PC-3 (cell line): ENCODE results near the gene PKP3. TPM values are rescaled to one million over a fixed set of nuclear protein-coding genes. Genes with fewer than 3 reads are reported as not detected.
"Not testable (repeated sequence)": the region's sequence is repeated elsewhere in the genome, so short reads cannot be mapped to it uniquely, and the experiment has no call there.

Experiments used
- ATAC-seq: fragments of 200-7000 bp; cut with Tn5 transposase; 2 replicates; pipeline ENCODE4 v1.9.1; 2020; ENCODE audit warnings: mild to moderate bottlenecking, moderate library complexity
- BruUV-seq: library from RNA; stranded (reverse); fragments of 400-500 nt; replicated peaks from 2 replicates; lab custom pipeline; 2021; lab: Mats Ljungman, UMichigan
- CTCF ChIA-PET: fragments of 300-600 bp; sonication (Branson Sonifier 250); formaldehyde crosslinking; loops from one replicate; lab custom pipeline; 2022; ENCODE audit warnings: antibody characterized with exemption; lab: Charles Lee
- POLR2A ChIA-PET: fragments of 300-600 bp; sonication (Branson Sonifier 250); formaldehyde crosslinking; loops from one replicate; lab custom pipeline; 2022; ENCODE audit warnings: antibody characterized with exemption; ENCODE audit not compliant: unreplicated experiment; lab: Charles Lee
- DNase-seq: peaks from one replicate; pipeline ENCODE4 v3.0.0-alpha.2; 2015
- H2AFZ ChIP-seq: fragments of 300-600 bp; sonication (generic); 2 replicates; pipeline ENCODE4 v1.6.0; 2016; ENCODE audit warnings: antibody characterized with exemption, low read length
- H3F3A ChIP-seq: fragments of 300-600 bp; sonication (generic); one replicate; pipeline ENCODE4 v1.6.0; 2017; ENCODE audit warnings: antibody characterized with exemption, low read length, control low read depth, mild to moderate bottlenecking; ENCODE audit not compliant: unreplicated experiment
- H3K27ac ChIP-seq: fragments of 300-600 bp; sonication (generic); 2 replicates; pipeline ENCODE4 v1.5.1; 2016; ENCODE audit warnings: mild to moderate bottlenecking, low read length
- H3K27me3 ChIP-seq: fragments of 300-600 bp; sonication (generic); 2 replicates; pipeline ENCODE4 v1.6.1; 2016; ENCODE audit warnings: low read length, mixed read lengths
- H3K36me3 ChIP-seq: fragments of 300-600 bp; sonication (generic); 2 replicates; pipeline ENCODE4 v1.6.1; 2016; ENCODE audit warnings: low read depth, mixed run types, low read length, mixed read lengths
- H3K4me1 ChIP-seq: fragments of 300-600 bp; sonication (generic); 2 replicates; pipeline ENCODE4 v1.5.1; 2016; ENCODE audit warnings: low read length; ENCODE audit not compliant: insufficient read depth
- H3K4me2 ChIP-seq: fragments of 300-600 bp; sonication (generic); 2 replicates; pipeline ENCODE4 v1.6.0; 2016; ENCODE audit warnings: low read length
- H3K4me3 ChIP-seq: fragments of 300-600 bp; sonication (generic); 2 replicates; pipeline ENCODE4 v1.5.1; 2016; ENCODE audit warnings: mild to moderate bottlenecking, low read length, mixed read lengths
- H3K79me2 ChIP-seq: fragments of 300-600 bp; sonication (generic); 2 replicates; pipeline ENCODE4 v1.6.1; 2017; ENCODE audit warnings: low read length, mixed read lengths
- H3K9ac ChIP-seq: fragments of 300-600 bp; sonication (generic); 2 replicates; pipeline ENCODE4 v1.6.0; 2016; ENCODE audit warnings: mild to moderate bottlenecking, low read length
- H3K9me2 ChIP-seq: fragments of 300-600 bp; sonication (generic); replicated peaks from 2 replicates; pipeline ENCODE4 v1.6.1; 2016; ENCODE audit warnings: mixed run types, low read length, mixed read lengths
- H3K9me3 ChIP-seq: fragments of 300-600 bp; sonication (generic); 2 replicates; pipeline ENCODE4 v1.6.1; 2016; ENCODE audit warnings: low read length, mixed read lengths
- H4K20me1 ChIP-seq: fragments of 300-600 bp; sonication (generic); 2 replicates; pipeline ENCODE4 v1.6.1; 2016; ENCODE audit warnings: low read length, mixed read lengths
- EZH2 ChIP-seq: fragments of 300-600 bp; sonication (generic); IDR thresholded peaks from one replicate; pipeline ENCODE4 v1.6.1; 2017; ENCODE audit warnings: antibody characterized with exemption, mild to moderate bottlenecking, low read length; ENCODE audit not compliant: unreplicated experiment
- EZH2phosphoT487 ChIP-seq: fragments of 300-600 bp; sonication (generic); IDR thresholded peaks from 2 replicates; pipeline ENCODE4 v1.6.1; 2018; ENCODE audit warnings: mild to moderate bottlenecking, antibody characterized with exemption, low read length, borderline replicate concordance
- intact Hi-C: fragments of 100-400 bp; cut with micrococcal nuclease; formaldehyde crosslinking; loops from 2 replicates; pipeline ENCODE4 v1.9.0; 2023
- total RNA-seq: library from RNA; depleted of rRNA; stranded (reverse); fragments of >200 nt; gene quantifications from 2 replicates; pipeline ENCODE4 v1.2.3, GENCODE V29; 2014
- TF ChIP-seq, protein P1 (sequence below): fragments of 300-600 bp; sonication (generic); conservative IDR thresholded peaks from 2 replicates; pipeline ENCODE4 v1.5.1; 2017; ENCODE audit warnings: antibody characterized with exemption, low read depth, mild to moderate bottlenecking, low read length

PKP3 gene
- total RNA-seq, 1 experiment from 2014 or later = 218 TPM

GRCh38 chr11:362642-363442, 31.2 kb upstream of the PKP3 start:
- no TSS peak for BruUV-seq
- intact Hi-C loops = no loop called here
- Histone ChIP-seq H3K4me3 (no peak overlapping the region), H3K9ac (no peak overlapping the region), H4K20me1 (no peaks in the 10 kb centered on the region), H3K27me3 (no peaks in the 10 kb centered on the region), H3K27ac (no peak overlapping the region), H3K79me2 (no peaks in the 10 kb centered on the region), H3K36me3 (no peaks in the 10 kb centered on the region), H3K4me1 (peaks cover 4% of the 10 kb centered on the region; the same call in 1 of the 2 replicates), H3F3A (no peaks in the 10 kb centered on the region), H3K4me2 (no peak overlapping the region), H2AFZ (no peak overlapping the region), H3K9me3 (no peaks in the 10 kb centered on the region), H3K9me2 (no peaks in the 10 kb centered on the region)
- ChIA-PET POLR2A (no interaction called here), CTCF (interaction anchor here (0.7 to 1.0 kb wide), 2 partner anchors 87 to 112 kb away, joined by 3 to 4 read pairs; no protein-coding TSS in a partner anchor)
- ATAC-seq = no peak
- TF ChIP-seq, protein P1, sequence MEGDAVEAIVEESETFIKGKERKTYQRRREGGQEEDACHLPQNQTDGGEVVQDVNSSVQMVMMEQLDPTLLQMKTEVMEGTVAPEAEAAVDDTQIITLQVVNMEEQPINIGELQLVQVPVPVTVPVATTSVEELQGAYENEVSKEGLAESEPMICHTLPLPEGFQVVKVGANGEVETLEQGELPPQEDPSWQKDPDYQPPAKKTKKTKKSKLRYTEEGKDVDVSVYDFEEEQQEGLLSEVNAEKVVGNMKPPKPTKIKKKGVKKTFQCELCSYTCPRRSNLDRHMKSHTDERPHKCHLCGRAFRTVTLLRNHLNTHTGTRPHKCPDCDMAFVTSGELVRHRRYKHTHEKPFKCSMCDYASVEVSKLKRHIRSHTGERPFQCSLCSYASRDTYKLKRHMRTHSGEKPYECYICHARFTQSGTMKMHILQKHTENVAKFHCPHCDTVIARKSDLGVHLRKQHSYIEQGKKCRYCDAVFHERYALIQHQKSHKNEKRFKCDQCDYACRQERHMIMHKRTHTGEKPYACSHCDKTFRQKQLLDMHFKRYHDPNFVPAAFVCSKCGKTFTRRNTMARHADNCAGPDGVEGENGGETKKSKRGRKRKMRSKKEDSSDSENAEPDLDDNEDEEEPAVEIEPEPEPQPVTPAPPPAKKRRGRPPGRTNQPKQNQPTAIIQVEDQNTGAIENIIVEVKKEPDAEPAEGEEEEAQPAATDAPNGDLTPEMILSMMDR = no peak
- TF ChIP-seq EZH2phosphoT487 = no peak
- no peak for TF ChIP-seq EZH2
- no peak for DNase-seq

GRCh38 chr11:363443-363805, 30.6 kb upstream of the PKP3 start:
- H3K36me3 ChIP-seq, H2AFZ ChIP-seq, ATAC-seq, H3K27ac ChIP-seq, H3F3A ChIP-seq, intact Hi-C loops, H4K20me1 ChIP-seq, POLR2A ChIA-PET, H3K4me2 ChIP-seq, H3K79me2 ChIP-seq, BruUV-seq, H3K27me3 ChIP-seq, DNase-seq, H3K9me2 ChIP-seq, H3K4me3 ChIP-seq, H3K9ac ChIP-seq, H3K9me3 ChIP-seq, H3K4me1 ChIP-seq: not testable (repeated sequence)
- CTCF ChIA-PET = interaction anchor here (0.7 kb wide), 1 partner anchor 86 kb away, joined by 4 read pairs; no protein-coding TSS in a partner anchor

- intact Hi-C loops = no loop called here
- H3K9me2 ChIP-seq = no peaks in the 10 kb centered on the region
- ChIA-PET POLR2A (interaction anchor here (0.6 kb wide), 1 partner anchor 49 kb away, joined by 4 read pairs; no protein-coding TSS in a partner anchor), CTCF (no interaction called here)
- DNase-seq (peak; percentile 85), ATAC-seq (peak; percentile 80)
- H3K36me3 ChIP-seq = no peaks in the 10 kb centered on the region
- TF ChIP-seq EZH2 = no peak
- TF ChIP-seq, protein P1 = peak; percentile 75
- no peak overlapping the region for H2AFZ ChIP-seq
- no peaks in the 10 kb centered on the region for H3F3A ChIP-seq
- no peak overlapping the region for H3K4me3 ChIP-seq
- peaks cover 9% of the 10 kb centered on the region; the same call in 1 of the 2 replicates for H3K4me1 ChIP-seq
- H3K4me2 ChIP-seq = 0 out of 2 replicates have a peak overlapping the region, but pooled peaks have one; percentile 4
- no TSS peak for BruUV-seq
- H3K27ac ChIP-seq = no peak overlapping the region
- no peak overlapping the region for H3K9ac ChIP-seq
- no peaks in the 10 kb centered on the region for H3K79me2 ChIP-seq
- H4K20me1 ChIP-seq = no peaks in the 10 kb centered on the region
- H3K27me3 ChIP-seq = no peaks in the 10 kb centered on the region
- no peaks in the 10 kb centered on the region for H3K9me3 ChIP-seq
These were observed 29.9 kb upstream of the PKP3 start for GRCh38 chr11:363948-364761.
